Measurements from ENCODE around the gene ZNF124.
"Not testable (repeated sequence)": the region's sequence is repeated elsewhere in the genome, so short reads cannot be mapped to it uniquely, and the experiment has no call there.

The ZNF124 gene

GRCh38 chr1:247171875-247172563 lies at the start of gene ZNF124:
TSS of gene ZNF124 (minus strand) at chr1:247172020. CDS start at chr1:247171877, 143 bp downstream.
- Mint-ChIP-seq H3K36me3 (peaks cover 19% of the 10 kb centered on the region), H3K4me1 (peaks cover 20% of the 10 kb centered on the region), H3K9me3 (peaks cover 13% of the 10 kb centered on the region)
- not testable (repeated sequence) for H3K27ac Mint-ChIP-seq, H3K27me3 Mint-ChIP-seq, H3K4me3 Mint-ChIP-seq

GRCh38 chr1:247220280-247220679 lies 48.5 kb upstream of the ZNF124 start:
- H3K4me1 Mint-ChIP-seq, H3K36me3 Mint-ChIP-seq, H3K4me3 Mint-ChIP-seq, H3K27ac Mint-ChIP-seq: not testable (repeated sequence)
- Mint-ChIP-seq H3K9me3 (peaks cover 14% of the 10 kb centered on the region), H3K27me3 (peaks cover 12% of the 10 kb centered on the region)

GRCh38 chr1:247218121-247218651 lies 46.4 kb upstream of the ZNF124 start:
- no peak overlapping the region for H3K27ac Mint-ChIP-seq
- peaks cover 6% of the 10 kb centered on the region for H3K27me3 Mint-ChIP-seq
- peaks cover 18% of the 10 kb centered on the region for H3K4me1 Mint-ChIP-seq
- peaks cover 8% of the 10 kb centered on the region for H3K36me3 Mint-ChIP-seq
- H3K4me3 Mint-ChIP-seq = no peak overlapping the region
- H3K9me3 Mint-ChIP-seq = no peaks in the 10 kb centered on the region

- Mint-ChIP-seq H3K27me3 (no peaks in the 10 kb centered on the region), H3K27ac (no peak overlapping the region), H3K4me1 (peaks cover 35% of the 10 kb centered on the region), H3K9me3 (no peaks in the 10 kb centered on the region), H3K4me3 (peak overlapping the region; percentile 44), H3K36me3 (peaks cover 3% of the 10 kb centered on the region)
Observed at GRCh38 chr1:247216261-247216660, 44.4 kb upstream of the ZNF124 start.

GRCh38 chr1:247212627-247213617 lies 41.1 kb upstream of the ZNF124 start:
- Mint-ChIP-seq H3K27ac (no peak overlapping the region), H3K36me3 (peaks cover 10% of the 10 kb centered on the region), H3K9me3 (no peaks in the 10 kb centered on the region), H3K4me1 (peaks cover 59% of the 10 kb centered on the region), H3K4me3 (peak overlapping the region; percentile 19), H3K27me3 (no peaks in the 10 kb centered on the region)

GRCh38 chr1:247212012-247212411 lies 40.2 kb upstream of the ZNF124 start:
- H3K9me3 Mint-ChIP-seq = peaks cover 5% of the 10 kb centered on the region
- peaks cover 17% of the 10 kb centered on the region for H3K36me3 Mint-ChIP-seq
- no peak overlapping the region for H3K27ac Mint-ChIP-seq
- no peaks in the 10 kb centered on the region for H3K27me3 Mint-ChIP-seq
- peaks cover 68% of the 10 kb centered on the region for H3K4me1 Mint-ChIP-seq
- peak overlapping the region; percentile 44 for H3K4me3 Mint-ChIP-seq

GRCh38 chr1:247211339-247211738 lies 39.5 kb upstream of the ZNF124 start:
- H3K4me1 Mint-ChIP-seq = peaks cover 65% of the 10 kb centered on the region

GRCh38 chr1:247210376-247211117 lies 38.7 kb upstream of the ZNF124 start:
- H3K4me1 Mint-ChIP-seq = peaks cover 71% of the 10 kb centered on the region
- peaks cover 26% of the 10 kb centered on the region for H3K36me3 Mint-ChIP-seq
- H3K27ac Mint-ChIP-seq = peak overlapping the region; percentile 93
- peaks cover 5% of the 10 kb centered on the region for H3K9me3 Mint-ChIP-seq
- peak overlapping the region; percentile 95 for H3K4me3 Mint-ChIP-seq
- H3K27me3 Mint-ChIP-seq = no peaks in the 10 kb centered on the region

More at GRCh38 chr1:247211339-247211738, 39.5 kb upstream of the ZNF124 start:
- Mint-ChIP-seq H3K4me3 (peak overlapping the region; percentile 44), H3K36me3 (peaks cover 18% of the 10 kb centered on the region), H3K27me3 (no peaks in the 10 kb centered on the region), H3K9me3 (peaks cover 5% of the 10 kb centered on the region), H3K27ac (no peak overlapping the region)

- H3K4me3 Mint-ChIP-seq = peak overlapping the region; percentile 95
- H3K27ac Mint-ChIP-seq = peak overlapping the region; percentile 86
- H3K4me1 Mint-ChIP-seq = peaks cover 68% of the 10 kb centered on the region
- peaks cover 26% of the 10 kb centered on the region for H3K36me3 Mint-ChIP-seq
- H3K27me3 Mint-ChIP-seq = no peaks in the 10 kb centered on the region
- H3K9me3 Mint-ChIP-seq = peaks cover 5% of the 10 kb centered on the region
Observed at GRCh38 chr1:247210062-247210375, 38.2 kb upstream of the ZNF124 start.

- Mint-ChIP-seq H3K27ac (peak overlapping the region; percentile 59), H3K36me3 (peaks cover 26% of the 10 kb centered on the region), H3K4me3 (peak overlapping the region; percentile 95), H3K9me3 (peaks cover 5% of the 10 kb centered on the region), H3K4me1 (peaks cover 67% of the 10 kb centered on the region), H3K27me3 (no peaks in the 10 kb centered on the region)
Observed at GRCh38 chr1:247209396-247209795, 37.6 kb upstream of the ZNF124 start.

- no peak overlapping the region for H3K4me3 Mint-ChIP-seq
- H3K9me3 Mint-ChIP-seq = peaks cover 15% of the 10 kb centered on the region
- no peak overlapping the region for H3K27ac Mint-ChIP-seq
- H3K4me1 Mint-ChIP-seq = peaks cover 37% of the 10 kb centered on the region
- peaks cover 65% of the 10 kb centered on the region for H3K36me3 Mint-ChIP-seq
- no peaks in the 10 kb centered on the region for H3K27me3 Mint-ChIP-seq
Observed at GRCh38 chr1:247204177-247204647, 32.4 kb upstream of the ZNF124 start.

- Mint-ChIP-seq H3K4me3 (no peak overlapping the region), H3K27me3 (no peaks in the 10 kb centered on the region), H3K27ac (no peak overlapping the region), H3K36me3 (peaks cover 85% of the 10 kb centered on the region), H3K4me1 (peaks cover 9% of the 10 kb centered on the region), H3K9me3 (peaks cover 19% of the 10 kb centered on the region)
Observed at GRCh38 chr1:247198781-247199180, 27.0 kb upstream of the ZNF124 start.

- no peak overlapping the region for H3K4me3 Mint-ChIP-seq
- no peaks in the 10 kb centered on the region for H3K4me1 Mint-ChIP-seq
- H3K36me3 Mint-ChIP-seq = peaks cover 83% of the 10 kb centered on the region
- H3K27me3 Mint-ChIP-seq = no peaks in the 10 kb centered on the region
- H3K9me3 Mint-ChIP-seq = peaks cover 24% of the 10 kb centered on the region
- no peak overlapping the region for H3K27ac Mint-ChIP-seq
Observed at GRCh38 chr1:247193958-247194357, 22.1 kb upstream of the ZNF124 start.

GRCh38 chr1:247189981-247190798 lies 18.4 kb upstream of the ZNF124 start:
- H3K27me3 Mint-ChIP-seq = no peaks in the 10 kb centered on the region
- peaks cover 19% of the 10 kb centered on the region for H3K9me3 Mint-ChIP-seq
- peaks cover 62% of the 10 kb centered on the region for H3K36me3 Mint-ChIP-seq
- no peak overlapping the region for H3K4me3 Mint-ChIP-seq
- peaks cover 3% of the 10 kb centered on the region for H3K4me1 Mint-ChIP-seq
- no peak overlapping the region for H3K27ac Mint-ChIP-seq
